Endothelial cell of umbilical vein (primary cell): Measurements from ENCODE around the gene RALGAPB. TPM values are rescaled to one million over a fixed set of nuclear protein-coding genes. Genes with fewer than 3 reads are reported as not detected.

ENCODE experiments used
- BruUV-seq: library from RNA; stranded (reverse); fragments of 400-500 nt; replicated peaks from 2 replicates; lab custom pipeline; 2021; lab: Mats Ljungman, UMichigan
- CTCF ChIA-PET: fragments of 300-600, 350-600 bp; sonication (Branson Sonifier 250); formaldehyde crosslinking; loops from one replicate; lab custom pipeline; 2021; ENCODE audit warnings: antibody characterized with exemption, inconsistent platforms; lab: Charles Lee
- POLR2A ChIA-PET: fragments of 300-600, 350-600 bp; sonication (Branson Sonifier 250); formaldehyde crosslinking; loops from one replicate; lab custom pipeline; 2021; ENCODE audit warnings: antibody characterized with exemption, inconsistent platforms; lab: Charles Lee
- DNase-seq: peaks from one replicate; pipeline ENCODE4 v3.0.0-alpha.2; 2011; ENCODE audit warnings: low read depth, low spot score
- FAIRE-seq: peaks from 2 replicates; lab custom pipeline; 2011; peaks lifted over from hg19 to GRCh38; lab: Jason Lieb, UNC
- H2AFZ ChIP-seq: 2 replicates; pipeline ENCODE4 v1.6.0; 2012; ENCODE audit warnings: low read depth, low read length, control low read depth, inconsistent platforms
- H3K27ac ChIP-seq: 2 replicates; pipeline ENCODE4 v1.5.1; 2011; ENCODE audit warnings: low read depth, mild to moderate bottlenecking, control low read depth, low read length, moderate library complexity; ENCODE audit not compliant: insufficient read depth
- H3K27me3 ChIP-seq, 2 experiments: 2 replicates each; pipeline versions ENCODE4 v1.6.0 to v1.6.1; 2011; ENCODE audit warnings: low read length in 2 of 2, mixed read lengths in 1 of 2; ENCODE audit not compliant: control insufficient read depth in 2 of 2, insufficient read depth in 2 of 2
- H3K36me3 ChIP-seq, 2 experiments: 2 replicates in 1 of 2; 3 replicates in 1 of 2; pipeline ENCODE4 v1.5.1; 2011; ENCODE audit warnings: low read length in 2 of 2, mild to moderate bottlenecking in 1 of 2, moderate library complexity in 1 of 2; ENCODE audit not compliant: control insufficient read depth in 2 of 2, insufficient read depth in 2 of 2; ENCODE audit errors: extremely low read depth in 1 of 2
- H3K4me1 ChIP-seq: 3 replicates; pipeline ENCODE4 v1.5.1; 2011; ENCODE audit warnings: mild to moderate bottlenecking, low read length; ENCODE audit not compliant: control insufficient read depth, insufficient read depth; ENCODE audit errors: extremely low read depth
- H3K4me2 ChIP-seq: 2 replicates; pipeline ENCODE4 v1.6.1; 2011; ENCODE audit warnings: low read length, control low read depth, mixed read lengths; ENCODE audit not compliant: insufficient read depth
- H3K4me3 ChIP-seq, 3 experiments: fragments of 200-600 bp in 1 of 3; sonication (generic), shearing (Covaris generic) in 1 of 3; replicated peaks in 1 of 3; 2 replicates each; pipeline ENCODE4 v1.5.1; 2011 to 2016; ENCODE audit warnings: control low read depth in 3 of 3, low read length in 3 of 3, mild to moderate bottlenecking in 2 of 3, inconsistent platforms in 1 of 3, low read depth in 1 of 3, moderate library complexity in 1 of 3; ENCODE audit not compliant: insufficient read depth in 1 of 3
- H3K79me2 ChIP-seq: 2 replicates; pipeline ENCODE4 v1.6.0; 2012; ENCODE audit warnings: low read length, inconsistent platforms; ENCODE audit not compliant: control insufficient read depth, insufficient read depth
- H3K9ac ChIP-seq: replicated peaks from 2 replicates; pipeline ENCODE3; 2011; ENCODE audit warnings: low read length, control low read depth; ENCODE audit not compliant: insufficient read depth; ENCODE audit errors: extremely low read depth
- H3K9me1 ChIP-seq: replicated peaks from 3 replicates; pipeline ENCODE4 v1.6.0; 2011; ENCODE audit warnings: mild to moderate bottlenecking, low read length; ENCODE audit not compliant: control insufficient read depth, insufficient read depth; ENCODE audit errors: extremely low read depth
- H3K9me3 ChIP-seq: replicated peaks from 2 replicates; pipeline ENCODE4 v1.5.1; 2012; ENCODE audit warnings: low read length, inconsistent platforms; ENCODE audit not compliant: control insufficient read depth, insufficient read depth
- H4K20me1 ChIP-seq: replicated peaks from 2 replicates; pipeline ENCODE3; 2011; ENCODE audit warnings: mild to moderate bottlenecking, low read length; ENCODE audit not compliant: control insufficient read depth, insufficient read depth; ENCODE audit errors: extremely low read depth
- CTCF ChIP-seq, 2 donors: IDR thresholded peaks; 1 replicate in 1 of 2; 2 replicates in 1 of 2; pipeline ENCODE4 v1.5.1; 2011; ENCODE audit warnings: low read length in 2 of 2, mild to moderate bottlenecking in 2 of 2, moderate library complexity in 2 of 2, control low read depth in 1 of 2, inconsistent platforms in 1 of 2, low read depth in 1 of 2; ENCODE audit not compliant: insufficient read depth in 1 of 2; ENCODE audit errors: extremely low read depth in 1 of 2
- EZH2 ChIP-seq: IDR thresholded peaks from 2 replicates; pipeline ENCODE4 v1.6.1; 2012; ENCODE audit warnings: borderline replicate concordance, low read depth, mild to moderate bottlenecking, moderate library complexity, low read length, inconsistent platforms; ENCODE audit not compliant: severe bottlenecking
- FOS ChIP-seq: IDR thresholded peaks from 2 replicates; pipeline ENCODE4 v1.6.1; 2011; ENCODE audit warnings: mild to moderate bottlenecking, low read length, moderate library complexity, borderline replicate concordance; ENCODE audit not compliant: insufficient read depth
- GATA2 ChIP-seq: IDR thresholded peaks from 2 replicates; pipeline ENCODE4 v1.7.0; 2011; ENCODE audit warnings: low read depth, mild to moderate bottlenecking, moderate library complexity, mixed read lengths, low read length; ENCODE audit not compliant: insufficient read length, insufficient read depth
- JUN ChIP-seq: IDR thresholded peaks from 2 replicates; pipeline ENCODE4 v1.6.1; 2011; ENCODE audit warnings: borderline replicate concordance, low read depth; ENCODE audit not compliant: insufficient read length, insufficient read depth
- MAX ChIP-seq: IDR thresholded peaks from 2 replicates; pipeline ENCODE4 v1.6.1; 2011; ENCODE audit not compliant: insufficient read depth, insufficient read length
- MYC ChIP-seq: IDR thresholded peaks from one replicate; pipeline ENCODE4 v1.6.1; 2011; ENCODE audit warnings: mild to moderate bottlenecking, low read depth, low read length
- POLR2A ChIP-seq: IDR thresholded peaks from 2 replicates; pipeline ENCODE4 v1.6.1; 2012; ENCODE audit warnings: low read depth, mild to moderate bottlenecking, control low read depth, low read length
- POLR2AphosphoS5 ChIP-seq: IDR thresholded peaks from 2 replicates; pipeline ENCODE4 v1.6.1; 2012; ENCODE audit warnings: low read depth, mild to moderate bottlenecking, control low read depth, low read length, moderate library complexity; ENCODE audit not compliant: insufficient read depth
- dilution Hi-C: fragments of 300-500 bp; cut with MboI; formaldehyde crosslinking; loops from one replicate; pipeline ENCODE4 v1.15.0; 2019; ENCODE audit warnings: low sequenced_read_pairs; ENCODE audit not compliant: extremely low pct_ligation_motif_present
- intact Hi-C: fragments of 100-400 bp; cut with micrococcal nuclease; formaldehyde crosslinking; loops from one replicate; pipeline ENCODE4 v1.10.0; 2022
- polyA plus RNA-seq, 4 experiments: library from polyadenylated mRNA; depleted of rRNA in 3 of 4; stranded (reverse) in 3 of 4; unstranded in 1 of 4; fragments of >200 nt; gene quantifications; 2 replicates each; pipeline versions ENCODE4 v1.2.1 to v1.2.3, GENCODE V29; 2011 to 2012; ENCODE audit warnings: missing spikeins in 1 of 4
- total RNA-seq: library from RNA; stranded (reverse); gene quantifications from 2 replicates; pipeline ENCODE4 v1.2.3, GENCODE V29; 2021

Gene RALGAPB
- total and polyA plus RNA-seq, 2 donors (not counting 3 experiments of a cell fraction or from before 2014, with no cell fraction given): 12.8 to 38.7 TPM

GRCh38 chr20:38610521-38610920 lies 137.9 kb downstream of the RALGAPB start:
- H3K4me3 ChIP-seq: no peak overlapping the region
- no peaks in the 10 kb centered on the region for H3K36me3 ChIP-seq
- no peak overlapping the region for H3K9ac ChIP-seq
- H3K27ac ChIP-seq: no peak overlapping the region
- H4K20me1 ChIP-seq: no peaks in the 10 kb centered on the region
- H2AFZ ChIP-seq: no peak overlapping the region
- ChIA-PET CTCF (no interaction called here), POLR2A (no interaction called here)
- no peak for DNase-seq
- no TSS peak for BruUV-seq
- H3K9me1 ChIP-seq: no peaks in the 10 kb centered on the region
- no peaks in the 10 kb centered on the region for H3K4me1 ChIP-seq
- FAIRE-seq: no peak
- dilution Hi-C loops (no loop called here), intact Hi-C loops (no loop called here)
- no peak for TF ChIP-seq CTCF (IDR thresholded peaks at IDR 0.05; ENCODE audit: extremely low read depth in 1 of 2, insufficient read depth in 1 of 2, low read depth in 1 of 2, low read length in 2 of 2)
- TF ChIP-seq POLR2A: no peak
- no peak for TF ChIP-seq GATA2
- TF ChIP-seq JUN: no peak
- no peak for TF ChIP-seq MYC
- no peak for TF ChIP-seq MAX
- no peak for TF ChIP-seq FOS
- no peak for TF ChIP-seq EZH2
- TF ChIP-seq POLR2AphosphoS5: no peak
- H3K79me2 ChIP-seq: no peaks in the 10 kb centered on the region
- H3K27me3 ChIP-seq: peaks cover 0 to 3% of the 10 kb centered on the region in 2 experiments
- no peak overlapping the region for H3K4me2 ChIP-seq
- H3K9me3 ChIP-seq: no peaks in the 10 kb centered on the region
